ENCODE measurements around the gene NEXMIF. TPM values are rescaled to one million over a fixed set of nuclear protein-coding genes. Genes with fewer than 3 reads are reported as not detected.
"Not testable (repeated sequence)": the region's sequence is repeated elsewhere in the genome, so short reads cannot be mapped to it uniquely, and the experiment has no call there.

NEXMIF gene
- total RNA-seq, 2 experiments from 2014 or later = 0.33 to 0.37 TPM

DNA sequence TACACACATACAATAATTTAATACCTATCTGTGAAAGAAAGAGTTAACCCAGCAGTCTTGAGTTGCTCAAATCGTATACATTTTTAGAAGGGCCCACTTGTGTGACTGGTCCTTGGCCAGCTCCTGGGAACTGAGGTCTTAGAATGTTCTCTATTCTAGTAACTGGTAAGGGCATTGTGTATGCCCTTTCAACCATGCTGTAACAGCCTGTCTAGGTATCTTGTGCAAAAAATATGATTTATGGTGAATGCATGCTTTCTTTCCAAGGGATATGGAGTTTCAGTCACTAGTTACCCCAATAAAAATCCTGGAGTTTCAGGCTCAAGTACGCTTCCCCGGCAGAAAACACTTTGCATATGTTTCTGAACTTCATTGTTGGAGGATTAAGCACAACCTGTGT, 140.6 kb downstream of the NEXMIF start:
- no peaks in the 10 kb centered on the region for H3K27me3 Mint-ChIP-seq
- no peaks in the 10 kb centered on the region for H3K4me1 Mint-ChIP-seq
- ATAC-seq = no peak
- ChIA-PET POLR2A (no interaction called here), CTCF (no interaction called here)
- DNase-seq = no peak
- intact Hi-C loops (cut with DNase I, micrococcal nuclease) = no loop called here
- H3K4me3 Mint-ChIP-seq = no peak overlapping the region
- no peak overlapping the region for H3K27ac Mint-ChIP-seq
- H3K36me3 Mint-ChIP-seq (ENCODE audit: low read depth) = no peaks in the 10 kb centered on the region
- no peaks in the 10 kb centered on the region for H3K9me3 Mint-ChIP-seq (ENCODE audit: low read depth)

DNA sequence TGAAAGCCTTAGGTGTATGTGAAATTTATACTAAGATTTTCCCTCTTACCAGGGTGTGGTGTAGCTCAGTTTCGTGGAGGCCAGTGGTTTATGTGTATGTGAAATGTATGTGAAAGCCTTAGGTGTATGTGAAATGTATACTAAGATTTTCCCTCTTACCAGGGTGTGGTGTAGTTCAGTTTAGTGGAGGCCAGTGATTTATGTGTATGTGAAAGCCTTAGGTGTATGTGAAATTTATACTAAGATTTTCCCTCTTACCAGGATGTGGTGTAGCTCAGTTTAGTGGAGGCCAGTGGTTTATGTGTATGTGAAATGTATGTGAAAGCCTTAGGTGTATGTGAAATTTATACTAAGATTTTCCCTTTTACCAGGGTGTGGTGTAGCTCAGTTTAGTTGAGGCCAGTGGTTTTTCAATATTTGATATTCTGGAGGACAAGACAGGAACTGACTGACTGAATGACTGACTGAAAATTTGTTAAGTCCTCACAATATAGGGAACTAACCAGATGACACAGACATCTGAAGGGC, 143.7 kb downstream of the NEXMIF start:
- POLR2A ChIA-PET = no interaction called here
- intact Hi-C loops (cut with DNase I, micrococcal nuclease) = no loop called here
- Mint-ChIP-seq H3K27me3 (no peaks in the 10 kb centered on the region), H3K27ac (no peak overlapping the region), H3K4me3 (no peak overlapping the region), H3K4me1 (no peaks in the 10 kb centered on the region), H3K36me3 (ENCODE audit: low read depth) (no peaks in the 10 kb centered on the region), H3K9me3 (ENCODE audit: low read depth) (no peaks in the 10 kb centered on the region)
- ATAC-seq = peak; percentile 30
- CTCF ChIA-PET = no interaction called here
- no peak for DNase-seq

GRCh38 chrX:74779175-74779574, 146.1 kb downstream of the NEXMIF start:
- CTCF ChIA-PET = interaction anchor here (1.0 kb wide), 1 partner anchor 76 kb away, joined by 3 read pairs; no protein-coding TSS in a partner anchor
- no peak overlapping the region for H3K27ac Mint-ChIP-seq
- ATAC-seq (no peak), DNase-seq (no peak)
- no peaks in the 10 kb centered on the region for H3K9me3 Mint-ChIP-seq (ENCODE audit: low read depth)
- intact Hi-C loops (cut with DNase I, micrococcal nuclease) = no loop called here
- H3K4me3 Mint-ChIP-seq = no peak overlapping the region
- H3K36me3 Mint-ChIP-seq (ENCODE audit: low read depth) = no peaks in the 10 kb centered on the region
- POLR2A ChIA-PET = no interaction called here
- H3K4me1 Mint-ChIP-seq = no peaks in the 10 kb centered on the region
- no peaks in the 10 kb centered on the region for H3K27me3 Mint-ChIP-seq

DNA sequence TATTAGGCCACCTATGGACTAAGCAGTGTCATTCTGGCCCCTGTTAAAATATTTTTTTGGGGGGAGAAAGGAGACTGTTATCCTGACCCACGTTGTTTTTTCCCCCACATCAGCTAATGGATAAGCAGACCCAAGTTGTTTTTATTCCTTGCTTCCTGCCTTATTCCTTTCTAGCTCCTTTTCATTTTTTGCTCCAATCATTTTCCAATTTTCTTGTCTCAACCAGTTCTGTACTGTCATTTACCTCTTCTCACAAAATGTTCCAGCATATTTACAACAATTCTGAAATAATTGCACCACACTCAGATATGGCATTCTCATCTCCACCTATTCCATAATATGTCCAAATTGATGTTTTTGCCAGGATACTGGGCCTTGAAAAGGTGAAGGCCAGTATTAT, 150.3 kb downstream of the NEXMIF start:
- Mint-ChIP-seq H3K4me1 (no peaks in the 10 kb centered on the region), H3K27me3 (no peaks in the 10 kb centered on the region), H3K9me3 (ENCODE audit: low read depth) (no peaks in the 10 kb centered on the region), H3K4me3 (no peak overlapping the region), H3K27ac (no peak overlapping the region), H3K36me3 (ENCODE audit: low read depth) (no peaks in the 10 kb centered on the region)
- POLR2A ChIA-PET = no interaction called here
- CTCF ChIA-PET = no interaction called here
- ATAC-seq (no peak), DNase-seq (no peak)
- intact Hi-C loops (cut with DNase I, micrococcal nuclease) = no loop called here

GRCh38 chrX:74736450-74736849, 188.8 kb downstream of the NEXMIF start:
- Mint-ChIP-seq H3K27ac (no peak overlapping the region), H3K36me3 (ENCODE audit: low read depth) (no peaks in the 10 kb centered on the region), H3K9me3 (ENCODE audit: low read depth) (no peaks in the 10 kb centered on the region), H3K4me1 (no peaks in the 10 kb centered on the region), H3K4me3 (no peak overlapping the region), H3K27me3 (peaks cover 3% of the 10 kb centered on the region)
- ChIA-PET CTCF (no interaction called here), POLR2A (no interaction called here)
- ATAC-seq = no peak
- intact Hi-C loops (cut with DNase I, micrococcal nuclease) = no loop called here
- no peak for DNase-seq

- ChIA-PET POLR2A (no interaction called here), CTCF (no interaction called here)
- Mint-ChIP-seq H3K9me3 (ENCODE audit: low read depth) (no peaks in the 10 kb centered on the region), H3K27ac (no peak overlapping the region), H3K4me3 (no peak overlapping the region), H3K36me3 (ENCODE audit: low read depth) (no peaks in the 10 kb centered on the region), H3K4me1 (no peaks in the 10 kb centered on the region), H3K27me3 (peaks cover 3% of the 10 kb centered on the region)
- ATAC-seq (no peak), DNase-seq (no peak)
- intact Hi-C loops (cut with DNase I, micrococcal nuclease) = no loop called here
These were observed 220.0 kb downstream of the NEXMIF start for GRCh38 chrX:74705269-74705668.

DNA sequence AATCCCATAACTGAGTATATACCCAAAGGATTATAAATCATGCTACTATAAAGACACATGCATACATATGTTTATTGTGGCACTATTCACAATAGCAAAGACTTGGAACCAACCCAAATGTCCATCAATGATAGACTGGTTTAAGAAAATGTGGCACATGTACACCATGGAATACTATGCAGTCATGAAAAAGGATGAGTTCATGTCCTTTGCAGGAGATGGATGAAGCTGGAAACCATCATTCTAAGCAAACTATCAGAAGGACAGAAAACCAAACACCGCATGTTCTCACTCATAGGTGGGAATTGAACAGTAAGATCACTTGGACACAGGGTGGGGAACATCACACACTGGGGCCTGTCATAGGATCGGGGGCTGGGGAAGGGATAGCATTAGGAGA, 223.9 kb downstream of the NEXMIF start:
- DNase-seq; H3K9me3 Mint-ChIP-seq (ENCODE audit: low read depth); CTCF ChIA-PET; POLR2A ChIA-PET; H3K4me3 Mint-ChIP-seq; H3K36me3 Mint-ChIP-seq (ENCODE audit: low read depth); H3K4me1 Mint-ChIP-seq; H3K27me3 Mint-ChIP-seq; intact Hi-C loops (cut with DNase I, micrococcal nuclease); H3K27ac Mint-ChIP-seq; ATAC-seq: not testable (repeated sequence)

GRCh38 chrX:74684466-74684865, 240.8 kb downstream of the NEXMIF start:
- intact Hi-C loops (cut with DNase I, micrococcal nuclease) = no loop called here
- Mint-ChIP-seq H3K4me1 (no peaks in the 10 kb centered on the region), H3K4me3 (no peak overlapping the region), H3K27me3 (no peaks in the 10 kb centered on the region), H3K36me3 (ENCODE audit: low read depth) (no peaks in the 10 kb centered on the region), H3K27ac (no peak overlapping the region), H3K9me3 (ENCODE audit: low read depth) (no peaks in the 10 kb centered on the region)
- no peak for ATAC-seq
- POLR2A ChIA-PET = no interaction called here
- CTCF ChIA-PET = no interaction called here
- no peak for DNase-seq

Other genes with a start within 250 kb of the NEXMIF start
- 10 to 100 TPM; 52.6 to 54.5 TPM for gene ABCB7, start 230.8 kb upstream of the NEXMIF start, total RNA-seq